WTC11 (cell line): Measurements from ENCODE around the gene SPINK6. TPM values are rescaled to one million over a fixed set of nuclear protein-coding genes. Genes with fewer than 3 reads are reported as not detected.
A peak's percentile ranks its signal among the peaks of the same experiment; 100 is the strongest.

Source experiments
- ATAC-seq: fragments of 200-7000 bp; cut with Tn5 transposase; 2 replicates; pipeline ENCODE4 v1.10.0; 2021; ENCODE audit warnings: mild to moderate bottlenecking, moderate library complexity
- CTCF ChIA-PET: fragments of 300-600 bp; sonication (Branson Sonifier 250); formaldehyde crosslinking; loops from one replicate; lab custom pipeline; 2021; ENCODE audit warnings: antibody characterized with exemption; lab: Charles Lee
- POLR2A ChIA-PET: fragments of 350-600 bp; sonication (Branson Sonifier 250); formaldehyde crosslinking; loops from one replicate; lab custom pipeline; 2021; ENCODE audit warnings: antibody characterized with exemption; lab: Charles Lee
- DNase-seq: peaks from one replicate; pipeline ENCODE4 v3.0.0; 2021; ENCODE audit warnings: low spot score
- H3K27ac Mint-ChIP-seq: 2 replicates; pipeline ENCODE4 v1.8.0; 2021; ENCODE audit warnings: mixed read lengths
- H3K27me3 Mint-ChIP-seq: 2 replicates; pipeline ENCODE4 v1.8.0; 2021; ENCODE audit warnings: low read depth, mild to moderate bottlenecking, moderate library complexity, mixed read lengths
- H3K36me3 Mint-ChIP-seq: 2 replicates; pipeline ENCODE4 v1.8.0; 2021; ENCODE audit warnings: mixed read lengths
- H3K4me1 Mint-ChIP-seq: 2 replicates; pipeline ENCODE4 v1.8.0; 2022; ENCODE audit warnings: mixed read lengths
- H3K4me3 Mint-ChIP-seq: 2 replicates; pipeline ENCODE4 v1.8.0; 2021; ENCODE audit warnings: mild to moderate bottlenecking, moderate library complexity, mixed read lengths
- H3K9me3 Mint-ChIP-seq: 2 replicates; pipeline ENCODE4 v1.8.0; 2021; ENCODE audit warnings: mixed read lengths
- ATF2 ChIP-seq: sonication (generic); formaldehyde crosslinking; IDR thresholded peaks from 2 replicates; pipeline ENCODE4 v1.8.1; 2022; ENCODE audit warnings: low read depth, missing genetic modification reagents, borderline replicate concordance
- CBFB ChIP-seq: sonication (generic); formaldehyde crosslinking; IDR thresholded peaks from 2 replicates; pipeline ENCODE4 v1.8.1; 2022; ENCODE audit warnings: mild to moderate bottlenecking, low read depth, missing genetic modification reagents
- CDX4 ChIP-seq: fragments of 250-450 bp; sonication (Bioruptor Pico); IDR thresholded peaks from 2 replicates; pipeline ENCODE4 v1.9.0; 2021; ENCODE audit warnings: moderate library complexity, mild to moderate bottlenecking, inconsistent platforms, borderline replicate concordance
- CREM ChIP-seq: sonication (generic); formaldehyde crosslinking; IDR thresholded peaks from 2 replicates; pipeline ENCODE4 v1.8.1; 2022; ENCODE audit warnings: mild to moderate bottlenecking, missing genetic modification reagents, moderate library complexity
- E2F1 ChIP-seq: sonication (generic); formaldehyde crosslinking; IDR thresholded peaks from 2 replicates; pipeline ENCODE4 v1.8.0; 2022; ENCODE audit warnings: mild to moderate bottlenecking, missing genetic modification reagents
- E2F5 ChIP-seq: sonication (generic); formaldehyde crosslinking; IDR thresholded peaks from 2 replicates; pipeline ENCODE4 v1.8.1; 2022; ENCODE audit warnings: mild to moderate bottlenecking, moderate library complexity, missing genetic modification reagents
- ELF4 ChIP-seq: sonication (generic); formaldehyde crosslinking; IDR thresholded peaks from 2 replicates; pipeline ENCODE4 v1.8.1; 2022; ENCODE audit warnings: low read depth, mild to moderate bottlenecking, moderate library complexity, missing genetic modification reagents
- EMX1 ChIP-seq: fragments of 250-450 bp; sonication (Bioruptor Pico); IDR thresholded peaks from 2 replicates; pipeline ENCODE4 v1.8.0; 2021; ENCODE audit warnings: mild to moderate bottlenecking
- ETV6 ChIP-seq: sonication (generic); formaldehyde crosslinking; IDR thresholded peaks from 2 replicates; pipeline ENCODE4 v1.8.1; 2022; ENCODE audit warnings: mild to moderate bottlenecking, missing genetic modification reagents
- FOXJ3 ChIP-seq: sonication (generic); formaldehyde crosslinking; IDR thresholded peaks from 2 replicates; pipeline ENCODE4 v1.9.0; 2021; ENCODE audit warnings: missing genetic modification reagents, mild to moderate bottlenecking, borderline replicate concordance
- GRHL2 ChIP-seq: fragments of 250-450 bp; sonication (Bioruptor Pico); IDR thresholded peaks from 2 replicates; pipeline ENCODE4 v1.8.0; 2022; ENCODE audit warnings: mild to moderate bottlenecking, moderate library complexity; ENCODE audit not compliant: insufficient replicate concordance, severe bottlenecking
- IRF2 ChIP-seq: sonication (generic); formaldehyde crosslinking; IDR thresholded peaks from 2 replicates; pipeline ENCODE4 v1.8.0; 2022; ENCODE audit warnings: low read depth, missing genetic modification reagents, borderline replicate concordance
- NFE2L1 ChIP-seq: sonication (generic); formaldehyde crosslinking; IDR thresholded peaks from 2 replicates; pipeline ENCODE4 v1.8.1; 2023; ENCODE audit warnings: missing genetic modification reagents
- OVOL2 ChIP-seq: fragments of 250-450 bp; sonication (Bioruptor Pico); IDR thresholded peaks from 2 replicates; pipeline ENCODE4 v1.9.0; 2021; ENCODE audit warnings: mild to moderate bottlenecking, borderline replicate concordance
- RORB ChIP-seq: fragments of 250-450 bp; sonication (Bioruptor Pico); IDR thresholded peaks from 2 replicates; pipeline ENCODE4 v1.9.0; 2021; ENCODE audit warnings: mild to moderate bottlenecking
- TEAD4 ChIP-seq: sonication (generic); formaldehyde crosslinking; IDR thresholded peaks from 2 replicates; pipeline ENCODE4 v1.8.0; 2022; ENCODE audit warnings: mild to moderate bottlenecking, missing genetic modification reagents
- ZBTB21 ChIP-seq: sonication (generic); formaldehyde crosslinking; IDR thresholded peaks from 2 replicates; pipeline ENCODE4 v1.8.1; 2023; ENCODE audit warnings: mild to moderate bottlenecking, missing genetic modification reagents, borderline replicate concordance
- ZBTB43 ChIP-seq: sonication (generic); formaldehyde crosslinking; IDR thresholded peaks from 2 replicates; pipeline ENCODE4 v1.8.1; 2023; ENCODE audit warnings: mild to moderate bottlenecking, missing genetic modification reagents
- ZMAT4 ChIP-seq: fragments of 250-450 bp; sonication (Bioruptor Pico); IDR thresholded peaks from 2 replicates; pipeline ENCODE4 v1.9.0; 2021; ENCODE audit warnings: mild to moderate bottlenecking
- ZNF121 ChIP-seq: sonication (generic); formaldehyde crosslinking; IDR thresholded peaks from 2 replicates; pipeline ENCODE4 v1.8.0; 2023; ENCODE audit warnings: missing genetic modification reagents
- ZNF396 ChIP-seq: fragments of 250-450 bp; sonication (Bioruptor Pico); IDR thresholded peaks from 2 replicates; pipeline ENCODE4 v1.8.0; 2021; ENCODE audit warnings: mild to moderate bottlenecking, moderate library complexity, borderline replicate concordance
- total RNA-seq: library from RNA; stranded (reverse); gene quantifications from 3 replicates; pipeline ENCODE4 v1.2.3, GENCODE V29; 2021
- TF ChIP-seq, protein P1 (sequence below): fragments of 250-450 bp; sonication (Bioruptor Pico); IDR thresholded peaks from 2 replicates; pipeline ENCODE4 v1.8.0; 2021; ENCODE audit warnings: mild to moderate bottlenecking

The SPINK6 gene
- total RNA-seq, 1 experiment from 2014 or later, result not detected

GRCh38 chr5:148163345-148163744 is 39.5 kb upstream of the SPINK6 start:
- peak; percentile 88 for ATAC-seq

GRCh38 chr5:148166550-148167283 is 36.1 kb upstream of the SPINK6 start:
- no peak for ATAC-seq
- H3K4me1 Mint-ChIP-seq, result no peaks in the 10 kb centered on the region
- no peaks in the 10 kb centered on the region; the same call in 1 of the 2 replicates for H3K27me3 Mint-ChIP-seq
- H3K4me3 Mint-ChIP-seq, result no peak overlapping the region
- POLR2A ChIA-PET, result no interaction called here
- H3K9me3 Mint-ChIP-seq, result peaks cover 17% of the 10 kb centered on the region
- CTCF ChIA-PET, result no interaction called here
- no peak for DNase-seq
- no peak overlapping the region for H3K27ac Mint-ChIP-seq
- no peaks in the 10 kb centered on the region for H3K36me3 Mint-ChIP-seq
- TF ChIP-seq EMX1 (CRISPR knock-in tag) (no peak), TEAD4 (no peak), CREM (CRISPR knock-in tag) (no peak), ATF2 (CRISPR knock-in tag) (no peak), ZMAT4 (CRISPR knock-in tag) (no peak), IRF2 (CRISPR knock-in tag) (no peak), GRHL2 (CRISPR knock-in tag) (no peak)

More at GRCh38 chr5:148163345-148163744, 39.5 kb upstream of the SPINK6 start:
- H3K36me3 Mint-ChIP-seq, result no peaks in the 10 kb centered on the region
- H3K27me3 Mint-ChIP-seq, result no peaks in the 10 kb centered on the region; the same call in 1 of the 2 replicates
- ChIA-PET CTCF (no interaction called here), POLR2A (no interaction called here)
- peak; percentile 18 for DNase-seq
- H3K4me1 Mint-ChIP-seq, result no peaks in the 10 kb centered on the region
- H3K9me3 Mint-ChIP-seq, result peaks cover 17% of the 10 kb centered on the region
- H3K4me3 Mint-ChIP-seq, result no peak overlapping the region
- H3K27ac Mint-ChIP-seq, result no peak overlapping the region
- TF ChIP-seq ATF2 (CRISPR knock-in tag), result no peak
- no peak for TF ChIP-seq GRHL2 (CRISPR knock-in tag)
- no peak for TF ChIP-seq E2F1
- no peak for TF ChIP-seq NFE2L1 (CRISPR knock-in tag)
- TF ChIP-seq CBFB (CRISPR knock-in tag), result no peak
- TF ChIP-seq ETV6, result no peak
- no peak for TF ChIP-seq FOXJ3 (CRISPR knock-in tag)
- no peak for TF ChIP-seq ELF4 (CRISPR knock-in tag)
- TF ChIP-seq OVOL2 (CRISPR knock-in tag), result no peak
- no peak for TF ChIP-seq CDX4 (CRISPR knock-in tag)
- TF ChIP-seq RORB (CRISPR knock-in tag), result no peak
- no peak for TF ChIP-seq ZNF121 (CRISPR knock-in tag)
- TF ChIP-seq ZBTB21 (CRISPR knock-in tag), result no peak
- TF ChIP-seq E2F5 (CRISPR knock-in tag), result no peak
- TF ChIP-seq ZBTB43 (CRISPR knock-in tag), result no peak
- TF ChIP-seq, protein P1, sequence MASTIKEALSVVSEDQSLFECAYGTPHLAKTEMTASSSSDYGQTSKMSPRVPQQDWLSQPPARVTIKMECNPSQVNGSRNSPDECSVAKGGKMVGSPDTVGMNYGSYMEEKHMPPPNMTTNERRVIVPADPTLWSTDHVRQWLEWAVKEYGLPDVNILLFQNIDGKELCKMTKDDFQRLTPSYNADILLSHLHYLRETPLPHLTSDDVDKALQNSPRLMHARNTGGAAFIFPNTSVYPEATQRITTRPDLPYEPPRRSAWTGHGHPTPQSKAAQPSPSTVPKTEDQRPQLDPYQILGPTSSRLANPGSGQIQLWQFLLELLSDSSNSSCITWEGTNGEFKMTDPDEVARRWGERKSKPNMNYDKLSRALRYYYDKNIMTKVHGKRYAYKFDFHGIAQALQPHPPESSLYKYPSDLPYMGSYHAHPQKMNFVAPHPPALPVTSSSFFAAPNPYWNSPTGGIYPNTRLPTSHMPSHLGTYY (CRISPR knock-in tag), result no peak
- TF ChIP-seq ZNF396 (CRISPR knock-in tag), result no peak
